ENCODE measurements around the gene SRSF4. TPM values are rescaled to one million over a fixed set of nuclear protein-coding genes. Genes with fewer than 3 reads are reported as not detected.
A peak's percentile ranks its signal among the peaks of the same experiment; 100 is the strongest.

SRSF4 gene
- total RNA-seq, 1 donor from 2014 or later, result 34.5 TPM

DNA sequence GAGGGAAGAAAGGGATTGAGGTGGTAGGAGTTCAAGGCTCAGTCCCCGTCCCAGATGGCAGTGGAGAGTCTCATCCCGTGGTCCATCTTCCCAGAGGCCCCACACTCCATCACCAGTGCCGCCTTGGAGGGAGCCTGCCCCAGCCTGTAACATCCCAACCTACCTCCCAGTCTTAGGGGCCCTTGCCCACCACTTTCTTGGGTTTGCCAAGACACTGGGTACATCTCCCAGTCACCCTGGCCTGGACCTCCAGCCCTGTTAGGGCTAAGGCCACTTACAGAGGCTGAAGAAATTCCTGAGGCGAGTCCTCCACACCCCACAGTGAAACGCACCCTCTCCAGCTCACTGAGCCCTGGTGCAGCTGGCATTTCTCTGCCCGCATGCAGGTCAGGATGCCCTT is 61.3 kb downstream of the SRSF4 start:
- H3K27me3 ChIP-seq (ENCODE audit: control insufficient read depth, insufficient read depth, low read length), result peaks cover 17% of the 10 kb centered on the region
- H3K36me3 ChIP-seq (ENCODE audit: control insufficient read depth, insufficient read depth, low read length), result peaks cover 3% of the 10 kb centered on the region
- FAIRE-seq (peak; percentile 47), DNase-seq (ENCODE audit: low read depth) (no peak)
- H3K4me3 ChIP-seq (ENCODE audit: low read depth, low read length), result no peak overlapping the region
- TF ChIP-seq, protein P1, sequence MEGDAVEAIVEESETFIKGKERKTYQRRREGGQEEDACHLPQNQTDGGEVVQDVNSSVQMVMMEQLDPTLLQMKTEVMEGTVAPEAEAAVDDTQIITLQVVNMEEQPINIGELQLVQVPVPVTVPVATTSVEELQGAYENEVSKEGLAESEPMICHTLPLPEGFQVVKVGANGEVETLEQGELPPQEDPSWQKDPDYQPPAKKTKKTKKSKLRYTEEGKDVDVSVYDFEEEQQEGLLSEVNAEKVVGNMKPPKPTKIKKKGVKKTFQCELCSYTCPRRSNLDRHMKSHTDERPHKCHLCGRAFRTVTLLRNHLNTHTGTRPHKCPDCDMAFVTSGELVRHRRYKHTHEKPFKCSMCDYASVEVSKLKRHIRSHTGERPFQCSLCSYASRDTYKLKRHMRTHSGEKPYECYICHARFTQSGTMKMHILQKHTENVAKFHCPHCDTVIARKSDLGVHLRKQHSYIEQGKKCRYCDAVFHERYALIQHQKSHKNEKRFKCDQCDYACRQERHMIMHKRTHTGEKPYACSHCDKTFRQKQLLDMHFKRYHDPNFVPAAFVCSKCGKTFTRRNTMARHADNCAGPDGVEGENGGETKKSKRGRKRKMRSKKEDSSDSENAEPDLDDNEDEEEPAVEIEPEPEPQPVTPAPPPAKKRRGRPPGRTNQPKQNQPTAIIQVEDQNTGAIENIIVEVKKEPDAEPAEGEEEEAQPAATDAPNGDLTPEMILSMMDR (IDR thresholded peaks at IDR 0.05; ENCODE audit: insufficient read depth, low read length, severe bottlenecking), result no peak

DNA sequence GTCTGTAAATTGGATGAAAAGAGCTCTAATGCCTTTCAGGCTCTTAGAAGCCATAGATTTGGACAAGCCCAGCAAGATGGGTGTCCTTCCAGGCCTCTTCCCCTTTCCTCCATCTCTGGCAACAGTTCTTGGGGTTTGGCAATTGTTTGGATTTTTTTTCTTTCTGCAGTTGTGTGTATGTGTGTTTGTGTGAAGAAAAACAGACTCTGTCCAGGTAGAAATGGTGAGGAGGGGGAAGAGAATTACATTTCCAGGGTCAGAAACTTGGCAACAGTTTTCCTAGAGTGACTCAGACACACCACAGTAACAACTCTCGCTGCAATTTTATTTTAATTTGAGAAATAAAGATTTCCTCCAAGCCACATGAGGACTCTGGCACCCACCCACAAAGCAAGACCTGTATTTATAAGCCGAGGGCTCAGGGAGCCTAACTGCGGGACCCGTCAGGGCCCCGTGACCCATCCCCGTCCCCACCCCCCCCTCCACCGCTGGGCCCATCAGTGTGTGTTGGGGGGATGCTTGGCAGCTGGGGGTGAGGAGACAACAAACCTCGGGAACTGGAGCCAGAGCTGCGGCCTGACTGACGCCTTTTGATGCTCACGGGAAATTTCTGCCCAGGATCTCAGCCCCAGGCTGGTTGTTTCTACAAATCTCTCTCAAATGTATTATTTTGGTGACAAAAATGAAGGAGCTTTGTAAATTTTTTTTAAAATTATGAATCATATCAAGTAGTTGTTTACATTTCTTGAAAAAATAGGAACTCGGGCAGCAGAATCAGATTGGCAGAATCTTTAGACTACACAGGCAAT is 62.4 kb downstream of the SRSF4 start:
- H3K36me3 ChIP-seq (ENCODE audit: control insufficient read depth, insufficient read depth, low read length), result peaks cover 3% of the 10 kb centered on the region
- H3K27me3 ChIP-seq (ENCODE audit: control insufficient read depth, insufficient read depth, low read length), result peaks cover 15% of the 10 kb centered on the region
- H3K4me3 ChIP-seq (ENCODE audit: low read depth, low read length), result no peak overlapping the region
- TF ChIP-seq, protein P1 (IDR thresholded peaks at IDR 0.05; ENCODE audit: insufficient read depth, low read length, severe bottlenecking), result no peak
- FAIRE-seq (no peak), DNase-seq (ENCODE audit: low read depth) (no peak)

DNA sequence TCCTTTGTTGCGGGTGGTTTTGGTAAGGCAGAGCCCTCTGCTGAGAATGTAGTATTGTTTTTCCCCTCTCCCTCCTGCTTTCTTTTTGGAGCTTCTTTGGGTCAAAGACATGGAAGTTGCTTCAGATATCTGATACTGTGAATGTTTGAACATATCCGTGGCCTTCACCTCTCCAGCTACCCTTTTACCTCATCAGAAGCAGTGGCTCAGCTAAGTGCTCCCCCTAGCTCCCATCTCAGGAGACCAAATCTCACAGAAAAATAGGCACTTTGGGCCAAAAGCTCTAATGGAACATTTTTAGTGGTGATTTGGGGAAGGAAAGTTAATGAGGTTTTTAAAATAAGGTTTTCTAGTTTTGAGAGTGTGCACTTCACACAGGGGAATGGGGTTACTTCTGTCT is 64.3 kb downstream of the SRSF4 start:
- H3K27me3 ChIP-seq (ENCODE audit: control insufficient read depth, insufficient read depth, low read length), result peaks cover 6% of the 10 kb centered on the region
- TF ChIP-seq, protein P1 (IDR thresholded peaks at IDR 0.05; ENCODE audit: insufficient read depth, low read length, severe bottlenecking), result no peak
- H3K36me3 ChIP-seq (ENCODE audit: control insufficient read depth, insufficient read depth, low read length), result peaks cover 3% of the 10 kb centered on the region
- no peak for DNase-seq (ENCODE audit: low read depth)
- FAIRE-seq, result no peak
- no peak overlapping the region for H3K4me3 ChIP-seq (ENCODE audit: low read depth, low read length)

DNA sequence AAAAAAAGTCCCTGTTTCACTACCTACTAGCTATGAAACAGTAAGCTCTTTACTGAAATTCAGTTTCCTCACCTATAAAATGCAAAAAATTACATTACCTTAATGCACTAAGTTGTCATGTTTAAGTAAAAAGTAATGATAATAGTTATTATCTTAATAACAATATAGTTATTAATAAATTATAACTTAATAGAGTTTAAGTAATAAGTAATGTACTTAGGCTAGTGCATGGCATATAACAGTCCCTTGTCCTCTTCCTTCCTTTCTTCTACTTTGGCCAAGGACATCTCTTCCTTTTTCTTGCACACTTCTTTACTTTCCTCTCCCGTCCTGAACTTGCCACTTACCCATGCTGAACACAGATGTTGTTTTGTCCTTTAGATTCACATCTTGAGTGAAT is 67.0 kb downstream of the SRSF4 start:
- TF ChIP-seq, protein P1 (IDR thresholded peaks at IDR 0.05; ENCODE audit: insufficient read depth, low read length, severe bottlenecking), result no peak
- H3K36me3 ChIP-seq (ENCODE audit: control insufficient read depth, insufficient read depth, low read length), result peaks cover 5% of the 10 kb centered on the region
- H3K4me3 ChIP-seq (ENCODE audit: low read depth, low read length), result no peak overlapping the region
- FAIRE-seq, result no peak
- H3K27me3 ChIP-seq (ENCODE audit: control insufficient read depth, insufficient read depth, low read length), result no peaks in the 10 kb centered on the region
- no peak for DNase-seq (ENCODE audit: low read depth)

DNA sequence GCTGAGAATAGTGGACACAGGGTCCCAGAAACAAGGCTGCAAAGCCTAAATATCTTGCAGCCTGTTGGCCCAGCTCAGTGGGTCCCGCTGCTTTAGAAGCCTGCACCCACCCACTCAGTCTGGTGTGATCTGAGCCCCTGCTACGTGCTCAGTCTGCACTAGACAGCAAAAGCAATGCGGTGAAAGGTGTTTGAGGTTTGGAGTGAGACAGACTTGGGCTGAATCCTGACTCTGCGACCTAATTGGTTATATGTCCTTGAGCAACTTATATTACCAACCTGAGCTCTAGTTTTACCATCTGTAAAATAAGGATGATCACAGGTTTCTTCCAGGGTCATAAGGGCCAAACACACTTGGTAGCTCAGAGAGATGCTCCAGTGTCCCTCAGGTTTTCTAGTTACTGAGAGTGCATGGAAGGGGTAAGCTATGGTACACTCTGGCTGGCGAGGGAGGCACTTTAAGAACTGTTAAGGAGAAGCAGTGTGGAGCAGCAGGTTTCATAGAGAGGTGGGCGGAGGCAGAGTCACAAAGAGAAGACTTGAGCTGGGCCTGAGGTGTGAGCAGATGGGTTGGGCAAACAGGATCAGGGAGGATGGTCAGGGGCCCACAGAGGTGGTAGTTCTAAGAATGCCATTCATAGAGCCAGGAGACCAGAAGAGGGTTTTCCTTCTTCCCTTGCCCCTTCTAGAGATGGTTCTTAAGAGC is 68.1 kb downstream of the SRSF4 start:
- no peaks in the 10 kb centered on the region for H3K27me3 ChIP-seq (ENCODE audit: control insufficient read depth, insufficient read depth, low read length)
- no peak overlapping the region for H3K4me3 ChIP-seq (ENCODE audit: low read depth, low read length)
- peaks cover 6% of the 10 kb centered on the region for H3K36me3 ChIP-seq (ENCODE audit: control insufficient read depth, insufficient read depth, low read length)
- no peak for DNase-seq (ENCODE audit: low read depth)
- no peak for FAIRE-seq
- TF ChIP-seq, protein P1 (IDR thresholded peaks at IDR 0.05; ENCODE audit: insufficient read depth, low read length, severe bottlenecking), result no peak

Measured in bronchial epithelial cell (primary cell).